ENCODE measurements around the gene MS4A13.
A peak's percentile ranks its signal among the peaks of the same experiment; 100 is the strongest.

DNA sequence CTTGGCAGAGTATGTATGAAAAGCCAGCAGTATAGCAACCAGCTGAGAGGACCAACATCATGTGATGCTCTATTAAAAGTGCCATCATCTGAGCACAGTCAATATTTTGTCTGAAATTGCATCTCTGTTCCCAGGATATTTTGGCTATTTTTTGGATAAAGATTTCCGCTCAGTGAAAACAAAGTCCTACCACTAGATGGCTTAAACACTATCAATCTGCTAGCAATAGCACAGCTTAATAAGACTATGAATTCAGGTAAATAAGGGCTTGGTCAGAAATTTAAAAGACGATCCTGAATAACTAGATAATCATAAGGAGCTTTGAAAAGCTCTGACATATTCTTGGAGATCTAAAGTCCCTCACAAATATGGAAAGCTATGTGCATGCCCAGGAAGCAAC lies 74.4 kb downstream of the MS4A13 start:
- TF ChIP-seq, protein P1, sequence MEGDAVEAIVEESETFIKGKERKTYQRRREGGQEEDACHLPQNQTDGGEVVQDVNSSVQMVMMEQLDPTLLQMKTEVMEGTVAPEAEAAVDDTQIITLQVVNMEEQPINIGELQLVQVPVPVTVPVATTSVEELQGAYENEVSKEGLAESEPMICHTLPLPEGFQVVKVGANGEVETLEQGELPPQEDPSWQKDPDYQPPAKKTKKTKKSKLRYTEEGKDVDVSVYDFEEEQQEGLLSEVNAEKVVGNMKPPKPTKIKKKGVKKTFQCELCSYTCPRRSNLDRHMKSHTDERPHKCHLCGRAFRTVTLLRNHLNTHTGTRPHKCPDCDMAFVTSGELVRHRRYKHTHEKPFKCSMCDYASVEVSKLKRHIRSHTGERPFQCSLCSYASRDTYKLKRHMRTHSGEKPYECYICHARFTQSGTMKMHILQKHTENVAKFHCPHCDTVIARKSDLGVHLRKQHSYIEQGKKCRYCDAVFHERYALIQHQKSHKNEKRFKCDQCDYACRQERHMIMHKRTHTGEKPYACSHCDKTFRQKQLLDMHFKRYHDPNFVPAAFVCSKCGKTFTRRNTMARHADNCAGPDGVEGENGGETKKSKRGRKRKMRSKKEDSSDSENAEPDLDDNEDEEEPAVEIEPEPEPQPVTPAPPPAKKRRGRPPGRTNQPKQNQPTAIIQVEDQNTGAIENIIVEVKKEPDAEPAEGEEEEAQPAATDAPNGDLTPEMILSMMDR (IDR thresholded peaks at IDR 0.05) = peak; percentile 48
- TF ChIP-seq RAD21 (IDR thresholded peaks at IDR 0.05; ENCODE audit: low read length) = no peak
- no peak for TF ChIP-seq TEAD4 (IDR thresholded peaks at IDR 0.05; ENCODE audit: borderline replicate concordance, insufficient read depth)
- TF ChIP-seq EZH2phosphoT487 (IDR thresholded peaks at IDR 0.05; ENCODE audit: borderline replicate concordance, low read depth) = no peak
- TF ChIP-seq, protein P2, sequence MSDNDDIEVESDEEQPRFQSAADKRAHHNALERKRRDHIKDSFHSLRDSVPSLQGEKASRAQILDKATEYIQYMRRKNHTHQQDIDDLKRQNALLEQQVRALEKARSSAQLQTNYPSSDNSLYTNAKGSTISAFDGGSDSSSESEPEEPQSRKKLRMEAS (IDR thresholded peaks at IDR 0.05; ENCODE audit: low read depth) = no peak
- no peak for TF ChIP-seq EP300 (IDR thresholded peaks at IDR 0.05; ENCODE audit: borderline replicate concordance in 1 of 2, low read depth in 1 of 2, low read length in 1 of 2)
- TF ChIP-seq, protein P3, sequence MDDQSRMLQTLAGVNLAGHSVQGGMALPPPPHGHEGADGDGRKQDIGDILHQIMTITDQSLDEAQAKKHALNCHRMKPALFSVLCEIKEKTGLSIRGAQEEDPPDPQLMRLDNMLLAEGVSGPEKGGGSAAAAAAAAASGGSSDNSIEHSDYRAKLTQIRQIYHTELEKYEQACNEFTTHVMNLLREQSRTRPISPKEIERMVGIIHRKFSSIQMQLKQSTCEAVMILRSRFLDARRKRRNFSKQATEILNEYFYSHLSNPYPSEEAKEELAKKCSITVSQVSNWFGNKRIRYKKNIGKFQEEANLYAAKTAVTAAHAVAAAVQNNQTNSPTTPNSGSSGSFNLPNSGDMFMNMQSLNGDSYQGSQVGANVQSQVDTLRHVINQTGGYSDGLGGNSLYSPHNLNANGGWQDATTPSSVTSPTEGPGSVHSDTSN (IDR thresholded peaks at IDR 0.05) = no peak
- TF ChIP-seq NRF1 (IDR thresholded peaks at IDR 0.05; ENCODE audit: low read depth, low read length) = no peak
